AG09319 (cell line): Measurements from ENCODE around the gene SSH3.

Experiments used
- DNase-seq: peaks from one replicate; pipeline ENCODE4 v3.0.0-alpha.2; 2010; ENCODE audit warnings: low read depth; ENCODE audit errors: extremely low read depth
- TF ChIP-seq, protein P1 (sequence below): IDR thresholded peaks from 2 replicates; pipeline ENCODE4 v1.5.1; 2011; ENCODE audit warnings: low read depth, mild to moderate bottlenecking, inconsistent platforms, low read length, moderate library complexity

The SSH3 gene

DNA sequence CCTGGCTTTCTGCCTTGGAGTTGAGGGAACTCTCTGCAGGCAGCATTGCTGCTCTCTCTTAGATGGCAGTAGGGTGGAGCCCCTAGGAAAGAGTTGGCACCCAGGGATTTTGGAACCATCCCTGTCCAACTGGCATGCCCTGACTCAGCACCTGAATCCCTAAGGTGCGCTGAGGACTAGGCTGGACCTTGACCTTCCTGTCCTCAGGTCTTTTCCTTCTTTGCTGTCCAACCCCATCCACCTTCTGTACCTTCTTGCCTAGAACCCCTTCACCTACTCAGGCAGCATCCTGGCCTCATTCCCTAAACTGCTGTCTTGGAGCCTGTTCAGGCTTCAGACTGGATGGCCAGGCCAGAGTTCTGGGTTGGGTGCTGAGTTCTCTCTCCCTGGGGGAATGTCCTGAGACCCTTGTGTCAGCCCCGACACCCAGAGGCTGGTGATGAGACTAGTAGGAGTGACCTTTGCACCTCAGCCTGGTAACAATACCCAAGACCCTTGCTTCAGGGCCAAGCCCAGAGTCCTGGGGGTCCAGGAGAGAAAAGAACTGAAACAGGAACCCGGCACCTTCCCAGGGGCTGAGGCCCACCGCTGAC, 52.6 kb downstream of the SSH3 start:
- TF ChIP-seq, protein P1, sequence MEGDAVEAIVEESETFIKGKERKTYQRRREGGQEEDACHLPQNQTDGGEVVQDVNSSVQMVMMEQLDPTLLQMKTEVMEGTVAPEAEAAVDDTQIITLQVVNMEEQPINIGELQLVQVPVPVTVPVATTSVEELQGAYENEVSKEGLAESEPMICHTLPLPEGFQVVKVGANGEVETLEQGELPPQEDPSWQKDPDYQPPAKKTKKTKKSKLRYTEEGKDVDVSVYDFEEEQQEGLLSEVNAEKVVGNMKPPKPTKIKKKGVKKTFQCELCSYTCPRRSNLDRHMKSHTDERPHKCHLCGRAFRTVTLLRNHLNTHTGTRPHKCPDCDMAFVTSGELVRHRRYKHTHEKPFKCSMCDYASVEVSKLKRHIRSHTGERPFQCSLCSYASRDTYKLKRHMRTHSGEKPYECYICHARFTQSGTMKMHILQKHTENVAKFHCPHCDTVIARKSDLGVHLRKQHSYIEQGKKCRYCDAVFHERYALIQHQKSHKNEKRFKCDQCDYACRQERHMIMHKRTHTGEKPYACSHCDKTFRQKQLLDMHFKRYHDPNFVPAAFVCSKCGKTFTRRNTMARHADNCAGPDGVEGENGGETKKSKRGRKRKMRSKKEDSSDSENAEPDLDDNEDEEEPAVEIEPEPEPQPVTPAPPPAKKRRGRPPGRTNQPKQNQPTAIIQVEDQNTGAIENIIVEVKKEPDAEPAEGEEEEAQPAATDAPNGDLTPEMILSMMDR: no peak
- no peak for DNase-seq

DNA sequence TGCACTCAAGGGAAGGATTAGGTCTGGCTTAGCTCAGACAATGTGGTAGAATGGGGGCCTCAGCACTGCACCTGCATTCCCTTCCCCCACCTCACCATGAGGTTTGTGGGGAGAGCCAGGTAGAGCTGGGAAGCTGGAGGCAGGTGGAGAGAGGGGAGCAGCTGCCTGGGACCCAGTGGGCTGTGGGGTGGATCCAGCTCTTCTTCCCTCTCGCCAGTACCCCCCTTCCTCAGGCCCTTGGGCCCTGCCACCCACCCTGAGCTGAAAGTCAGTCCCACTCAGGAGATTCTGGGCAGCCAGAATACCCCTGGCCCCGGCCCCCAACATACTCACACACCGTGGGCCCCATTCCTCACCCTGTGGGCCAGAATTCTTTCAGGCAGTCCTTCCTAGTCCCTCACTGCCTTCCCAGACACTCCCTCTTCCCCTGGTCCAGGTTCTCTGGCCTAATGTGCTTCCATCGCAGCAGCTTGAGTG, 53.1 kb downstream of the SSH3 start:
- DNase-seq: no peak
- TF ChIP-seq, protein P1: no peak

DNA sequence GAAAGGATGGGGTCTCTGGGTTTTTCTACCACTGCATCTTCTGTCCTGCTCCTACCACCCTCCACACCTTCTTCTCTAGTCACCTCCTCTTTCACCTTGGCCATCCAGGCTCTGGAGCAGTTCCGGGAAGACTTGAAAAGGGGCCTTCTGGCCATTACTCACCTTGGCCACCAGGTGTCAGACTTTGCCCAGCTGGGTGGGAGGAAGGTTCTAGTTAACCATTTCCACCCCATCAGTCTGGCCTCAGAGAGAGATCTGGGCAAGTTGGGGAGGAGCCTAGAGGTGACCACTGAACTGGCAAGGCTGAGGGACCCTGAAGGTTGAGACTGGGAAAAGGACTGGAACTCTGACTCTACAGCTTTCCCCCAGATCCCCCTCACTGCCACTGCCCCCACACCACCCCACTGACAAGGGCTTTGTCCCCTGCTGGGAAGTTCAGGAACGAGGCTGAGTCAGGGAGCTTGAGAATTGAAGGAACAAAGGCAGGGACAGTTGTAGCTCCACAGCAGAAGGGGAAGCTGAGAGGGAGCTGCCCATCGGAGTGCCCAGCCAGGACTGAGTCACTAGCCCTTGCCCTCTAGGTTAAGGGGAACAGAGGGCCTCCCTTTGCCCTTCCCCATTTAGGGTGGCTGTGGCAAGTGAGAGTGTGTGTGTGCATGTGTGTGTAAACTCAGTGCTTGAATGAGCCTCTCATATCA, 53.7 kb downstream of the SSH3 start:
- DNase-seq: no peak
- TF ChIP-seq, protein P1: peak; percentile 93

DNA sequence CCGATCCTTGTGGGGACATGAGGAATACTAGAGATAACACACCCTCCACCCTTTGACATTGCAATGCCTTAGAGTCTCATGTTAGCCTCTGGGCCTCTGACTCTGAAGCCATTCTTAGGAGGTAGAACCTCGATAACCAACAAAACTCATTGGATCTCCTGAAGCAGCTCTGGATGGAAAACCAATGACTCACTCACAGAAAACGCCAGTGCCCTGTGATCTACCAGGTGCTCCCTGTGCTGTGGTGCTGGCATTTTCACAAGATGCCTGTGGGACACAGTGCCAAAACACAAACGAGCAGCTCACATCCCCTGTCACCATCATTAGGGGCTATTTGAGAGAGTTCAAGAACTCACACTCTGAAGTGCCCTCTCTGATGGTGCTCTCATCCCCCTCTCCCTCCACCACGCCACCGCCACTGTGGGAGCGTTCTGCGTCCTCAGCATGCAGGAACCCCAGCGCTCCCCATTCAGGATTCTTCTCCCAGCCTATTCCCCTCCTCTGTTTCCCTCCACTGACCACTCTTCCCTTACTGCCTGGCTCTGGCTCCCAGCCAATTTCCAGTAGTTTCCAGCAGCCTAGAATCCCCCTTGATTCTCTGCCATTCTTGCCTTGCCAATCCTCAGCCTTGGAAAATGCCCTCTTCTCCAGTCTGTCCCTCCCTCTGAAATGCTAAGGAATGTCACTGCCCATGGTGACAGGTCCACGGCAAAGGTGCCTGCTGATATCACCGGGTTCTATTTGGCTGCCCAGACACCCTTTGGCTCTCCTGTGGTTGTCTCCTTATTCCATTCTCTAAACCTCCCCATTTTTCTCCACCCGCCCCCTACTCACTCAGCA, 54.7 kb downstream of the SSH3 start:
- DNase-seq: no peak
- TF ChIP-seq, protein P1: no peak
